Neural cell (in vitro differentiated cells): ENCODE results near the gene A4GALT.

Experiments
- EP300 ChIP-seq: fragments of 450-650 bp; conservative IDR thresholded peaks from 2 replicates; pipeline ENCODE4 v1.6.1; 2014; ENCODE audit warnings: antibody characterized with exemption, mild to moderate bottlenecking, moderate library complexity; ENCODE audit not compliant: poor library complexity, severe bottlenecking
- EZH2 ChIP-seq: fragments of 200-600, 300-800 bp; shearing (Covaris generic), sonication (generic); IDR thresholded peaks from 2 replicates; pipeline ENCODE4 v1.6.1; 2014; ENCODE audit warnings: antibody characterized with exemption, low read length, borderline replicate concordance, mild to moderate bottlenecking; ENCODE audit not compliant: insufficient read depth, poor library complexity, severe bottlenecking
- MXI1 ChIP-seq: fragments of 450-650 bp; conservative IDR thresholded peaks from 2 replicates; pipeline ENCODE4 v1.6.1; 2014; ENCODE audit warnings: antibody characterized with exemption, mild to moderate bottlenecking; ENCODE audit not compliant: poor library complexity, severe bottlenecking
- POLR2AphosphoS5 ChIP-seq: IDR thresholded peaks from 2 replicates; pipeline ENCODE4 v1.6.1; 2012
- RAD21 ChIP-seq: fragments of 450-650 bp; conservative IDR thresholded peaks from 2 replicates; pipeline ENCODE4 v1.6.1; 2014; ENCODE audit warnings: antibody characterized with exemption, mild to moderate bottlenecking, moderate library complexity
- SMC3 ChIP-seq: fragments of 450-650 bp; conservative IDR thresholded peaks from 2 replicates; pipeline ENCODE4 v1.6.1; 2014; ENCODE audit warnings: antibody characterized with exemption, mild to moderate bottlenecking, moderate library complexity; ENCODE audit not compliant: poor library complexity
- TAF1 ChIP-seq: IDR thresholded peaks from 2 replicates; pipeline ENCODE4 v1.6.1; 2012; ENCODE audit warnings: low read depth
- TF ChIP-seq, protein P1 (sequence below): fragments of 450-650 bp; IDR thresholded peaks from 2 replicates; pipeline ENCODE4 v1.5.1; 2014; ENCODE audit warnings: antibody characterized with exemption, mild to moderate bottlenecking, moderate library complexity; ENCODE audit not compliant: poor library complexity, severe bottlenecking
- TF ChIP-seq, protein P2 (sequence below): IDR thresholded peaks from 2 replicates; pipeline ENCODE4 v1.6.1; 2012; ENCODE audit warnings: borderline replicate concordance

DNA sequence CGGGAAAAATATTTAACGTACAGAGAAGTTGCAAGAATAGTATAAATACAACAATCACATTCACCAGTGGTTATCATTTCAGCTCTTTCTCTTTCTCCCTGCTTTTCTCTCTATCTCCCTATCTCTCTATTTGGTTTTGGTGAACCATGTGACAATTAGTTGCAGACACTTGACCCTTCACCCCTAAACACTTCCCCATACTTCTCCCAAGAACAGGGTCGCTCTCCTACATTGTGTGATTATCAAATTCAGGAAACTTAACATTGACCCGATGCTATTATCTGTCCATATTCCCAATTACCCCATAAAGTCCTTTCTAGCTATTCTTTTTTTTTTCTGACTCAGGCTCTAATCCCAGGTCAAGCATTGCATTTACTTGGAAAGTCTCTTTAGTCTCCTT, 66.7 kb downstream of the A4GALT start:
- no peak for TF ChIP-seq POLR2AphosphoS5
- TF ChIP-seq, protein P1, sequence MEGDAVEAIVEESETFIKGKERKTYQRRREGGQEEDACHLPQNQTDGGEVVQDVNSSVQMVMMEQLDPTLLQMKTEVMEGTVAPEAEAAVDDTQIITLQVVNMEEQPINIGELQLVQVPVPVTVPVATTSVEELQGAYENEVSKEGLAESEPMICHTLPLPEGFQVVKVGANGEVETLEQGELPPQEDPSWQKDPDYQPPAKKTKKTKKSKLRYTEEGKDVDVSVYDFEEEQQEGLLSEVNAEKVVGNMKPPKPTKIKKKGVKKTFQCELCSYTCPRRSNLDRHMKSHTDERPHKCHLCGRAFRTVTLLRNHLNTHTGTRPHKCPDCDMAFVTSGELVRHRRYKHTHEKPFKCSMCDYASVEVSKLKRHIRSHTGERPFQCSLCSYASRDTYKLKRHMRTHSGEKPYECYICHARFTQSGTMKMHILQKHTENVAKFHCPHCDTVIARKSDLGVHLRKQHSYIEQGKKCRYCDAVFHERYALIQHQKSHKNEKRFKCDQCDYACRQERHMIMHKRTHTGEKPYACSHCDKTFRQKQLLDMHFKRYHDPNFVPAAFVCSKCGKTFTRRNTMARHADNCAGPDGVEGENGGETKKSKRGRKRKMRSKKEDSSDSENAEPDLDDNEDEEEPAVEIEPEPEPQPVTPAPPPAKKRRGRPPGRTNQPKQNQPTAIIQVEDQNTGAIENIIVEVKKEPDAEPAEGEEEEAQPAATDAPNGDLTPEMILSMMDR = no peak
- no peak for TF ChIP-seq EZH2
- TF ChIP-seq EP300 = no peak
- no peak for TF ChIP-seq SMC3
- no peak for TF ChIP-seq TAF1
- no peak for TF ChIP-seq MXI1
- TF ChIP-seq, protein P2, sequence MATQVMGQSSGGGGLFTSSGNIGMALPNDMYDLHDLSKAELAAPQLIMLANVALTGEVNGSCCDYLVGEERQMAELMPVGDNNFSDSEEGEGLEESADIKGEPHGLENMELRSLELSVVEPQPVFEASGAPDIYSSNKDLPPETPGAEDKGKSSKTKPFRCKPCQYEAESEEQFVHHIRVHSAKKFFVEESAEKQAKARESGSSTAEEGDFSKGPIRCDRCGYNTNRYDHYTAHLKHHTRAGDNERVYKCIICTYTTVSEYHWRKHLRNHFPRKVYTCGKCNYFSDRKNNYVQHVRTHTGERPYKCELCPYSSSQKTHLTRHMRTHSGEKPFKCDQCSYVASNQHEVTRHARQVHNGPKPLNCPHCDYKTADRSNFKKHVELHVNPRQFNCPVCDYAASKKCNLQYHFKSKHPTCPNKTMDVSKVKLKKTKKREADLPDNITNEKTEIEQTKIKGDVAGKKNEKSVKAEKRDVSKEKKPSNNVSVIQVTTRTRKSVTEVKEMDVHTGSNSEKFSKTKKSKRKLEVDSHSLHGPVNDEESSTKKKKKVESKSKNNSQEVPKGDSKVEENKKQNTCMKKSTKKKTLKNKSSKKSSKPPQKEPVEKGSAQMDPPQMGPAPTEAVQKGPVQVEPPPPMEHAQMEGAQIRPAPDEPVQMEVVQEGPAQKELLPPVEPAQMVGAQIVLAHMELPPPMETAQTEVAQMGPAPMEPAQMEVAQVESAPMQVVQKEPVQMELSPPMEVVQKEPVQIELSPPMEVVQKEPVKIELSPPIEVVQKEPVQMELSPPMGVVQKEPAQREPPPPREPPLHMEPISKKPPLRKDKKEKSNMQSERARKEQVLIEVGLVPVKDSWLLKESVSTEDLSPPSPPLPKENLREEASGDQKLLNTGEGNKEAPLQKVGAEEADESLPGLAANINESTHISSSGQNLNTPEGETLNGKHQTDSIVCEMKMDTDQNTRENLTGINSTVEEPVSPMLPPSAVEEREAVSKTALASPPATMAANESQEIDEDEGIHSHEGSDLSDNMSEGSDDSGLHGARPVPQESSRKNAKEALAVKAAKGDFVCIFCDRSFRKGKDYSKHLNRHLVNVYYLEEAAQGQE = no peak
- no peak for TF ChIP-seq RAD21
